Heart right ventricle (tissue), 16 donors: Measurements from ENCODE around the gene PTPN12. TPM values are rescaled to one million over a fixed set of nuclear protein-coding genes. Genes with fewer than 3 reads are reported as not detected.
A peak's percentile ranks its signal among the peaks of the same experiment; 100 is the strongest.

Source experiments
- ATAC-seq, 8 donors: fragments of 200-7000 bp; cut with Tn5 transposase; one replicate each; pipeline ENCODE4 v1.9.1; 2020; ENCODE audit warnings: mild to moderate bottlenecking in 8 of 8, moderate library complexity in 8 of 8, moderate number of reproducible peaks in 1 of 8
- DNase-seq, 2 donors: peaks; one replicate each; pipeline ENCODE4 v3.0.0-alpha.2; 2020
- H3K27ac ChIP-seq, 10 donors: fragments of 200-600 bp; sonication (generic) in 2 of 10; one replicate each; pipeline versions ENCODE4 v1.5.0 to v1.8.0; 2020 to 2022; ENCODE audit warnings: mild to moderate bottlenecking in 3 of 10
- H3K27me3 ChIP-seq, 7 donors: fragments of 200-600 bp; one replicate each; pipeline ENCODE4 v1.8.0; 2021 to 2022; ENCODE audit warnings: mild to moderate bottlenecking in 2 of 7
- H3K36me3 ChIP-seq, 9 donors: fragments of 200-600 bp; sonication (generic) in 1 of 9; one replicate each; pipeline versions ENCODE4 v1.5.0 to v1.8.0; 2020 to 2022; ENCODE audit warnings: mild to moderate bottlenecking in 2 of 9
- H3K4me1 ChIP-seq, 9 donors: fragments of 200-600 bp; sonication (generic) in 1 of 9; one replicate each; pipeline versions ENCODE4 v1.5.0 to v1.8.0; 2020 to 2022; ENCODE audit warnings: mild to moderate bottlenecking in 4 of 9
- H3K4me3 ChIP-seq, 10 donors: fragments of 200-600 bp; sonication (generic) in 2 of 10; one replicate each; pipeline versions ENCODE4 v1.5.0 to v1.8.0; 2020 to 2022; ENCODE audit warnings: mild to moderate bottlenecking in 7 of 10, moderate library complexity in 2 of 10
- H3K9me3 ChIP-seq, 11 donors: fragments of 200-600 bp in 10 of 11; sonication (generic) in 2 of 11; one replicate each; pipeline versions ENCODE4 v1.5.0 to v1.8.0; 2013 to 2022; ENCODE audit warnings: mild to moderate bottlenecking in 2 of 11, control low read depth in 1 of 11, moderate library complexity in 1 of 11
- CTCF ChIP-seq, 9 donors: fragments of 200-600 bp; sonication (generic) in 2 of 9; IDR thresholded peaks; one replicate each; pipeline versions ENCODE4 v1.5.0 to v1.8.0; 2021 to 2022; ENCODE audit warnings: antibody characterized with exemption in 9 of 9, mild to moderate bottlenecking in 5 of 9, moderate library complexity in 1 of 9
- WGBS, 2 donors: extraction: QIAGEN DNeasy Blood & Tissue Kit; methylation state at CpG; one replicate each; pipeline ENCODE4 v1.1.7; 2013; ENCODE audit warnings: inconsistent platforms in 1 of 2; 5-methylcytosine and 5-hydroxymethylcytosine counted together
- intact Hi-C, 10 donors: fragments of 100-400 bp; cut with DNase I; formaldehyde crosslinking; loops; one replicate each; pipeline versions ENCODE4 v1.11.1 to v1.14.2; 2022
- polyA plus RNA-seq, 2 donors: library from polyadenylated mRNA; stranded (reverse); fragments of 200-250 nt; gene quantifications; one replicate each; pipeline ENCODE4 v1.2.3, GENCODE V29; 2013
- total RNA-seq, 10 donors: library from RNA; stranded (reverse); fragmentation: NEBNext Ultra II Directional in 3 of 10; extraction: Animal tissue kit (Norgen Biotek cat#: 25700) in 3 of 10; gene quantifications; one replicate each; pipeline versions ENCODE4 v1.2.1 to v1.2.4, GENCODE V29; 2021 to 2023
- donor health status: Arrhythmogenic right ventricular cardiomyopathy.
- donor health status: ischemic (EF 13 %, LVEDD 7.1; RV severe dilation, severe dysfunction).
- donor health status: healthy with polysubstance abuse.
- donor health status: DM: no; HTN: yes; CAD: no.
- donor health status: DM: no; HTN: no; CAD: no.
- donor health status: ischemic (EF 25% LVEDD 6.9; RV normal size, moderate dysfunction).
- donor health status: ischemic (EF 25% LVEDD 5.7; RV mildly dilated, moderate dysfunction).
- donor health status: healthy.
- donor health status: DM: yes; HTN: yes; CAD: no.
- donor health status: Ischemic cardiomyopathy.
- donor health status: ischemic (EF 35%, LVEDD 5.7; RV mildly dilated, moderate dysfunction).
- donor health status: nonischemic (EF 11% LVEDD 7.7; RV severe dilation, severe dysfunction).
- donor health status: DM: yes; HTN: yes; CAD: no.
- donor health status: PGD.
- donor health status: ischemic (EF 29% LVEDD 5.4; RV normal size, mild dysfunction).
- donor health status: nonischemic (EF 23%, LVEDD 6.1; RV moderate dilation, normal function).

Gene PTPN12
- total and polyA plus RNA-seq, 12 donors, result 24.0 to 64.5 (median 42.6) TPM

GRCh38 chr7:77665161-77665560, 128.1 kb downstream of the PTPN12 start:
- Histone ChIP-seq H3K27ac (no peak overlapping the region), H3K4me1 (no peaks in the 10 kb centered on the region), H3K4me3 (no peak overlapping the region), H3K36me3 (peaks cover 0 to 76% (median 0%) of the 10 kb centered on the region in 9 donors), H3K27me3 (no peaks in the 10 kb centered on the region), H3K9me3 (no peaks in the 10 kb centered on the region)
- ATAC-seq, result no peak
- intact Hi-C loops, result no loop called here
- no peak for DNase-seq
- no peak for TF ChIP-seq CTCF (IDR thresholded peaks at IDR 0.05)

- no peaks in the 10 kb centered on the region for H3K9me3 ChIP-seq
- H3K4me3 ChIP-seq, result no peak overlapping the region
- intact Hi-C loops, result no loop called here
- WGBS, 2 donors, result 94% methylated on average over 6 of the region's 6 CpGs
- ATAC-seq, result no peak
- H3K4me1 ChIP-seq, result no peaks in the 10 kb centered on the region
- no peaks in the 10 kb centered on the region for H3K27me3 ChIP-seq
- DNase-seq, result no peak
- peaks cover 0 to 56% (median 0%) of the 10 kb centered on the region in 9 donors for H3K36me3 ChIP-seq
- no peak overlapping the region for H3K27ac ChIP-seq
- TF ChIP-seq CTCF (IDR thresholded peaks at IDR 0.05), result no peak
Observed at GRCh38 chr7:77667459-77668086, 130.5 kb downstream of the PTPN12 start.

- intact Hi-C loops, result no loop called here
- Histone ChIP-seq H3K4me3 (no peak overlapping the region), H3K9me3 (no peaks in the 10 kb centered on the region), H3K36me3 (peaks cover 0 to 12% (median 0%) of the 10 kb centered on the region in 9 donors), H3K4me1 (no peaks in the 10 kb centered on the region), H3K27ac (no peak overlapping the region), H3K27me3 (no peaks in the 10 kb centered on the region)
- no peak for DNase-seq
- TF ChIP-seq CTCF (IDR thresholded peaks at IDR 0.05), result no peak
- WGBS, 2 donors, result 80 to 83% methylated on average over 5 of the region's 5 CpGs
- ATAC-seq, result peak in 1 of 8 donors; percentile 50
Observed at GRCh38 chr7:77674878-77675277, 137.8 kb downstream of the PTPN12 start.

GRCh38 chr7:77679608-77680007, 142.5 kb downstream of the PTPN12 start:
- intact Hi-C loops, result no loop called here
- ATAC-seq, result no peak
- H3K4me1 ChIP-seq, result peaks cover 0 to 9% (median 5%) of the 10 kb centered on the region in 9 donors

More at GRCh38 chr7:77679608-77680007, 142.5 kb downstream of the PTPN12 start:
- no peak for TF ChIP-seq CTCF (IDR thresholded peaks at IDR 0.05)
- H3K27ac ChIP-seq, result no peak overlapping the region
- no peaks in the 10 kb centered on the region for H3K9me3 ChIP-seq
- DNase-seq, result no peak
- peaks cover 0 to 17% (median 0%) of the 10 kb centered on the region in 9 donors for H3K36me3 ChIP-seq
- H3K4me3 ChIP-seq, result no peak overlapping the region
- H3K27me3 ChIP-seq, result no peaks in the 10 kb centered on the region
